HL-60 (cell line): ENCODE data around the gene SLC22A23.

Experiments
- CTCF ChIP-seq: IDR thresholded peaks from one replicate; pipeline ENCODE4 v1.5.1; 2011; ENCODE audit warnings: low read length, control low read depth, inconsistent platforms; ENCODE audit not compliant: insufficient read depth
- GABPA ChIP-seq: IDR thresholded peaks from 2 replicates; pipeline ENCODE4 v1.6.1; 2012; ENCODE audit warnings: low read depth
- POLR2AphosphoS5 ChIP-seq: IDR thresholded peaks from 2 replicates; pipeline ENCODE4 v1.6.1; 2012; ENCODE audit warnings: low read depth
- SPI1 ChIP-seq: IDR thresholded peaks from 2 replicates; pipeline ENCODE4 v1.6.1; 2012; ENCODE audit warnings: low read depth, mild to moderate bottlenecking, borderline replicate concordance
- TF ChIP-seq, protein P1 (sequence below): IDR thresholded peaks from 2 replicates; pipeline ENCODE4 v1.6.1; 2012; ENCODE audit warnings: low read depth; ENCODE audit not compliant: insufficient replicate concordance

- TF ChIP-seq CTCF (no peak), POLR2AphosphoS5 (no peak), SPI1 (no peak), GABPA (no peak)
- TF ChIP-seq, protein P1, sequence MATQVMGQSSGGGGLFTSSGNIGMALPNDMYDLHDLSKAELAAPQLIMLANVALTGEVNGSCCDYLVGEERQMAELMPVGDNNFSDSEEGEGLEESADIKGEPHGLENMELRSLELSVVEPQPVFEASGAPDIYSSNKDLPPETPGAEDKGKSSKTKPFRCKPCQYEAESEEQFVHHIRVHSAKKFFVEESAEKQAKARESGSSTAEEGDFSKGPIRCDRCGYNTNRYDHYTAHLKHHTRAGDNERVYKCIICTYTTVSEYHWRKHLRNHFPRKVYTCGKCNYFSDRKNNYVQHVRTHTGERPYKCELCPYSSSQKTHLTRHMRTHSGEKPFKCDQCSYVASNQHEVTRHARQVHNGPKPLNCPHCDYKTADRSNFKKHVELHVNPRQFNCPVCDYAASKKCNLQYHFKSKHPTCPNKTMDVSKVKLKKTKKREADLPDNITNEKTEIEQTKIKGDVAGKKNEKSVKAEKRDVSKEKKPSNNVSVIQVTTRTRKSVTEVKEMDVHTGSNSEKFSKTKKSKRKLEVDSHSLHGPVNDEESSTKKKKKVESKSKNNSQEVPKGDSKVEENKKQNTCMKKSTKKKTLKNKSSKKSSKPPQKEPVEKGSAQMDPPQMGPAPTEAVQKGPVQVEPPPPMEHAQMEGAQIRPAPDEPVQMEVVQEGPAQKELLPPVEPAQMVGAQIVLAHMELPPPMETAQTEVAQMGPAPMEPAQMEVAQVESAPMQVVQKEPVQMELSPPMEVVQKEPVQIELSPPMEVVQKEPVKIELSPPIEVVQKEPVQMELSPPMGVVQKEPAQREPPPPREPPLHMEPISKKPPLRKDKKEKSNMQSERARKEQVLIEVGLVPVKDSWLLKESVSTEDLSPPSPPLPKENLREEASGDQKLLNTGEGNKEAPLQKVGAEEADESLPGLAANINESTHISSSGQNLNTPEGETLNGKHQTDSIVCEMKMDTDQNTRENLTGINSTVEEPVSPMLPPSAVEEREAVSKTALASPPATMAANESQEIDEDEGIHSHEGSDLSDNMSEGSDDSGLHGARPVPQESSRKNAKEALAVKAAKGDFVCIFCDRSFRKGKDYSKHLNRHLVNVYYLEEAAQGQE = no peak
These were observed 44.7 kb downstream of the SLC22A23 start for GRCh38 chr6:3411967-3412778.
